BLaER1 treated with 17β-estradiol and CSF1 and Interleukin-3, amounts not matched to agents 10 nM and 100 nM (cell line): ENCODE measurements around the gene CDH2.

Source experiments
- H3K27ac ChIP-seq, 11 experiments: shearing (Covaris generic); formaldehyde crosslinking; 2 replicates each; pipeline ENCODE4 v1.8.1; 2022
- H3K27me3 ChIP-seq, 11 experiments: shearing (Covaris generic); formaldehyde crosslinking; 2 replicates each; pipeline ENCODE4 v1.8.1; 2022
- H3K36me3 ChIP-seq, 11 experiments: shearing (Covaris generic); formaldehyde crosslinking; 2 replicates each; pipeline ENCODE4 v1.8.1; 2022
- H3K4me1 ChIP-seq, 10 experiments: shearing (Covaris generic); formaldehyde crosslinking; 2 replicates each; pipeline ENCODE4 v1.8.1; 2022
- H3K4me2 ChIP-seq, 11 experiments: shearing (Covaris generic); formaldehyde crosslinking; 2 replicates each; pipeline ENCODE4 v1.8.1; 2022
- H3K4me3 ChIP-seq, 10 experiments: shearing (Covaris generic); formaldehyde crosslinking; 2 replicates each; pipeline ENCODE4 v1.8.1; 2022
- H3K9ac ChIP-seq, 11 experiments: shearing (Covaris generic); formaldehyde crosslinking; 2 replicates each; pipeline ENCODE4 v1.8.1; 2022
- H3K9me3 ChIP-seq, 11 experiments: shearing (Covaris generic); formaldehyde crosslinking; replicated peaks in 1 of 11; 2 replicates each; pipeline ENCODE4 v1.8.1; 2022
- H4K20me1 ChIP-seq, 11 experiments: shearing (Covaris generic); formaldehyde crosslinking; 2 replicates each; pipeline ENCODE4 v1.8.1; 2022
- Cebpa-rat ChIP-seq, 11 experiments: shearing (Covaris generic); IDR thresholded peaks; 2 replicates each; pipeline ENCODE4 v1.8.1; 2022

Gene CDH2

GRCh38 chr18:28062443-28062842 lies 114.5 kb downstream of the CDH2 start:
- peaks cover 0 to 6% (median 0%) of the 10 kb centered on the region in 10 experiments; a peak in 2 of 20 replicates for H3K4me1 ChIP-seq
- no peak overlapping the region for H3K4me3 ChIP-seq
- H3K27ac ChIP-seq: no peak overlapping the region
- H3K27me3 ChIP-seq: no peaks in the 10 kb centered on the region
- 0 out of 22 replicates have a peak, but pooled peaks cover 0 to 5% (median 0%) of the 10 kb centered on the region in 11 experiments for H3K9me3 ChIP-seq
- H3K9ac ChIP-seq: no peak overlapping the region
- no peaks in the 10 kb centered on the region for H3K36me3 ChIP-seq
- H3K4me2 ChIP-seq: no peak overlapping the region
- TF ChIP-seq Cebpa-rat (IDR thresholded peaks at IDR 0.05): no peak
- H4K20me1 ChIP-seq: no peaks in the 10 kb centered on the region

- peaks cover 0 to 6% (median 0%) of the 10 kb centered on the region in 10 experiments; a peak in 2 of 20 replicates for H3K4me1 ChIP-seq
- TF ChIP-seq Cebpa-rat (IDR thresholded peaks at IDR 0.05): no peak
- no peak overlapping the region for H3K27ac ChIP-seq
- H3K4me2 ChIP-seq: no peak overlapping the region
- H3K9ac ChIP-seq: no peak overlapping the region
- H3K9me3 ChIP-seq: peaks cover 0 to 5% (median 0%) of the 10 kb centered on the region in 11 experiments; a peak in 1 of 22 replicates
- H4K20me1 ChIP-seq: no peaks in the 10 kb centered on the region
- no peaks in the 10 kb centered on the region for H3K27me3 ChIP-seq
- H3K36me3 ChIP-seq: no peaks in the 10 kb centered on the region
- no peak overlapping the region for H3K4me3 ChIP-seq
These were observed 117.1 kb downstream of the CDH2 start for GRCh38 chr18:28059861-28060260.

- no peak overlapping the region for H3K9ac ChIP-seq
- H3K27ac ChIP-seq: no peak overlapping the region
These were observed 126.4 kb downstream of the CDH2 start for GRCh38 chr18:28050545-28050944.

GRCh38 chr18:28048612-28049011 lies 128.3 kb downstream of the CDH2 start:
- Histone ChIP-seq H3K36me3 (no peaks in the 10 kb centered on the region), H3K4me1 (no peaks in the 10 kb centered on the region), H3K27me3 (no peaks in the 10 kb centered on the region), H3K27ac (no peak overlapping the region), H3K4me2 (no peak overlapping the region), H3K9ac (no peak overlapping the region), H3K9me3 (no peaks in the 10 kb centered on the region), H3K4me3 (no peak overlapping the region), H4K20me1 (no peaks in the 10 kb centered on the region)
- TF ChIP-seq Cebpa-rat (IDR thresholded peaks at IDR 0.05): no peak

More at GRCh38 chr18:28050545-28050944, 126.4 kb downstream of the CDH2 start:
- no peak for TF ChIP-seq Cebpa-rat (IDR thresholded peaks at IDR 0.05)
- H3K36me3 ChIP-seq: no peaks in the 10 kb centered on the region
- H3K4me3 ChIP-seq: no peak overlapping the region
- H3K4me2 ChIP-seq: no peak overlapping the region
- no peaks in the 10 kb centered on the region for H3K4me1 ChIP-seq
- H3K27me3 ChIP-seq: no peaks in the 10 kb centered on the region
- H4K20me1 ChIP-seq: no peaks in the 10 kb centered on the region
- peaks cover 0 to 3% (median 0%) of the 10 kb centered on the region in 11 experiments; a peak in 1 of 22 replicates for H3K9me3 ChIP-seq

GRCh38 chr18:28045880-28046279 lies 131.1 kb downstream of the CDH2 start:
- Histone ChIP-seq H3K9me3 (no peaks in the 10 kb centered on the region), H3K27ac (no peak overlapping the region), H4K20me1 (no peaks in the 10 kb centered on the region), H3K9ac (no peak overlapping the region), H3K27me3 (no peaks in the 10 kb centered on the region), H3K4me2 (no peak overlapping the region), H3K4me3 (no peak overlapping the region), H3K4me1 (no peaks in the 10 kb centered on the region), H3K36me3 (no peaks in the 10 kb centered on the region)
- TF ChIP-seq Cebpa-rat (IDR thresholded peaks at IDR 0.05): no peak

- no peaks in the 10 kb centered on the region for H3K9me3 ChIP-seq
- no peaks in the 10 kb centered on the region for H3K4me1 ChIP-seq
- H3K27ac ChIP-seq: no peak overlapping the region
- H3K4me3 ChIP-seq: no peak overlapping the region
- no peak overlapping the region for H3K9ac ChIP-seq
- no peak for TF ChIP-seq Cebpa-rat (IDR thresholded peaks at IDR 0.05)
- H4K20me1 ChIP-seq: no peaks in the 10 kb centered on the region
- no peaks in the 10 kb centered on the region for H3K36me3 ChIP-seq
- H3K27me3 ChIP-seq: no peaks in the 10 kb centered on the region
- no peak overlapping the region for H3K4me2 ChIP-seq
These were observed 131.6 kb downstream of the CDH2 start for GRCh38 chr18:28045176-28045810.

GRCh38 chr18:28044036-28044435 lies 132.9 kb downstream of the CDH2 start:
- H3K9ac ChIP-seq: no peak overlapping the region
- H3K9me3 ChIP-seq: no peaks in the 10 kb centered on the region
- no peak overlapping the region for H3K27ac ChIP-seq
- no peak overlapping the region for H3K4me2 ChIP-seq
- no peaks in the 10 kb centered on the region for H3K36me3 ChIP-seq
- H3K4me1 ChIP-seq: peaks cover 0 to 6% (median 0%) of the 10 kb centered on the region in 10 experiments; a peak in 2 of 20 replicates
- no peaks in the 10 kb centered on the region for H3K27me3 ChIP-seq
- H4K20me1 ChIP-seq: no peaks in the 10 kb centered on the region
- TF ChIP-seq Cebpa-rat (IDR thresholded peaks at IDR 0.05): no peak
- no peak overlapping the region for H3K4me3 ChIP-seq

- H3K27me3 ChIP-seq: no peaks in the 10 kb centered on the region
- no peaks in the 10 kb centered on the region for H3K9me3 ChIP-seq
- no peak overlapping the region for H3K9ac ChIP-seq
- H4K20me1 ChIP-seq: no peaks in the 10 kb centered on the region
- peaks cover 0 to 7% (median 0%) of the 10 kb centered on the region in 10 experiments; a peak in 2 of 20 replicates for H3K4me1 ChIP-seq
- H3K36me3 ChIP-seq: no peaks in the 10 kb centered on the region
- TF ChIP-seq Cebpa-rat (IDR thresholded peaks at IDR 0.05): no peak
- no peak overlapping the region for H3K27ac ChIP-seq
- H3K4me3 ChIP-seq: no peak overlapping the region
- no peak overlapping the region for H3K4me2 ChIP-seq
These were observed 133.3 kb downstream of the CDH2 start for GRCh38 chr18:28043631-28044030.

GRCh38 chr18:28041366-28041765 lies 135.6 kb downstream of the CDH2 start:
- Histone ChIP-seq H3K9me3 (no peaks in the 10 kb centered on the region), H3K27me3 (no peaks in the 10 kb centered on the region), H3K27ac (no peak overlapping the region), H3K9ac (no peak overlapping the region), H3K4me1 (peaks cover 0 to 7% (median 0%) of the 10 kb centered on the region in 10 experiments; a peak in 2 of 20 replicates), H3K4me2 (no peak overlapping the region), H4K20me1 (no peaks in the 10 kb centered on the region), H3K36me3 (no peaks in the 10 kb centered on the region), H3K4me3 (no peak overlapping the region)
- no peak for TF ChIP-seq Cebpa-rat (IDR thresholded peaks at IDR 0.05)

GRCh38 chr18:28040716-28041115 lies 136.2 kb downstream of the CDH2 start:
- Histone ChIP-seq H3K27me3 (no peaks in the 10 kb centered on the region), H3K4me2 (no peak overlapping the region), H3K36me3 (no peaks in the 10 kb centered on the region), H3K4me1 (peaks cover 0 to 7% (median 0%) of the 10 kb centered on the region in 10 experiments; a peak in 2 of 20 replicates), H3K9ac (no peak overlapping the region), H4K20me1 (no peaks in the 10 kb centered on the region), H3K4me3 (no peak overlapping the region), H3K27ac (no peak overlapping the region), H3K9me3 (no peaks in the 10 kb centered on the region)
- TF ChIP-seq Cebpa-rat (IDR thresholded peaks at IDR 0.05): no peak
